ENCODE data around the gene SCUBE1. TPM values are rescaled to one million over a fixed set of nuclear protein-coding genes. Genes with fewer than 3 reads are reported as not detected.

Gene SCUBE1
- total and polyA plus RNA-seq, 10 of the 15 experiments (the other 5 are each of a cell fraction or from before 2014, with no cell fraction given), result not detected

- TF ChIP-seq E2F8 (IDR thresholded peaks at IDR 0.05; ENCODE audit: low read depth, partially characterized antibody), result no peak
These were observed 45.7 kb downstream of the SCUBE1 start (continued) for GRCh38 chr22:43297270-43298061.

- Histone ChIP-seq H4K20me1 (ENCODE audit: control insufficient read depth, insufficient read depth) (no peaks in the 10 kb centered on the region), H3K4me2 (ENCODE audit: control insufficient read depth, insufficient read depth) (no peak overlapping the region), H3K4me3 (no peak overlapping the region), H3K27me3 (replicated peaks in 1 of 2; ENCODE audit: control insufficient read depth in 2 of 2, insufficient read depth in 2 of 2, low read length in 1 of 2) (peaks cover 6 to 12% of the 10 kb centered on the region in 2 experiments; a peak in 3 of 4 replicates), H3K9me3 (replicated peaks; ENCODE audit: control insufficient read depth, insufficient read depth, low read length) (no peaks in the 10 kb centered on the region), H3K36me3 (ENCODE audit: control insufficient read depth in 2 of 2, insufficient read depth in 2 of 2, low read length in 1 of 2) (no peaks in the 10 kb centered on the region), H3K79me2 (ENCODE audit: control insufficient read depth, insufficient read depth, low read length) (no peaks in the 10 kb centered on the region), H3K9ac (ENCODE audit: control insufficient read depth, insufficient read depth, low read length) (no peak overlapping the region), H3K27ac (ENCODE audit: control insufficient read depth, insufficient read depth) (no peak overlapping the region), H2AFZ (ENCODE audit: control insufficient read depth, low read depth, low read length) (no peak overlapping the region), H3K4me1 (ENCODE audit: control insufficient read depth, insufficient read depth, low read length) (no peaks in the 10 kb centered on the region)
- no peak for FAIRE-seq
- intact Hi-C loops (cut with micrococcal nuclease; ENCODE audit: unreplicated experiment), result no loop called here
- CTCF ChIA-PET, result no interaction called here
- SMC1A ChIA-PET (ENCODE audit: uncharacterized antibody, unreplicated experiment), result no interaction called here
- RAD21 ChIA-PET (ENCODE audit: unreplicated experiment), result no interaction called here
- POLR2A ChIA-PET, result no interaction called here
- no TSS peak for BruUV-seq (replicated peaks)
- 17% methylated on average over 16 of the region's 16 CpGs for WGBS (ENCODE audit: insufficient coverage, insufficient replicate concordance, low lambda C conversion rate, missing lambda C conversion rate)
- DNase-seq (ENCODE audit: low read depth, low spot score), result no peak
- ATAC-seq, result no peak
- in situ Hi-C loops (cut with MboI), result no loop called here
- no peak for TF ChIP-seq YBX1 (IDR thresholded peaks at IDR 0.05)
- TF ChIP-seq NR2C1 (IDR thresholded peaks at IDR 0.05), result no peak
- TF ChIP-seq JUNB (IDR thresholded peaks at IDR 0.05), result no peak
- TF ChIP-seq YY1 (IDR thresholded peaks at IDR 0.05; ENCODE audit: low read depth, low read length), result no peak
- TF ChIP-seq ZBTB40 (IDR thresholded peaks at IDR 0.05; ENCODE audit: borderline replicate concordance), result no peak
- TF ChIP-seq CHD4 (IDR thresholded peaks at IDR 0.05), result no peak
- no peak for TF ChIP-seq RBBP5 (conservative IDR thresholded peaks at IDR 0.05)
- TF ChIP-seq CUX1 (IDR thresholded peaks at IDR 0.05; ENCODE audit: insufficient replicate concordance, low read depth, low read length), result no peak
These were observed 46.8 kb downstream of the SCUBE1 start for GRCh38 chr22:43296276-43296902.

Data from GM12878 (cell line).